ENCODE data around the gene TRERF1. TPM values are rescaled to one million over a fixed set of nuclear protein-coding genes. Genes with fewer than 3 reads are reported as not detected.

Gene TRERF1
- total RNA-seq, 6 experiments from 2014 or later = 0.29 to 1.2 (median 0.60) TPM

GRCh38 chr6:42378125-42378524, 73.6 kb downstream of the TRERF1 start:
- Histone ChIP-seq H3K4me1 (no peaks in the 10 kb centered on the region), H3K4me3 (no peak overlapping the region), H3K36me3 (no peaks in the 10 kb centered on the region), H3K9me3 (no peaks in the 10 kb centered on the region), H3K27me3 (no peaks in the 10 kb centered on the region), H3K27ac (no peak overlapping the region)
- WGBS (ENCODE audit: insufficient coverage, low coverage, low lambda C conversion rate, missing lambda C conversion rate) = 68% methylated on average over 5 of the region's 5 CpGs
- intact Hi-C loops (cut with DNase I) = no loop called here
- TF ChIP-seq POLR2A (IDR thresholded peaks at IDR 0.05) (no peak), CTCF (IDR thresholded peaks at IDR 0.05) (no peak)
- DNase-seq = no peak
- ATAC-seq = no peak

GRCh38 chr6:42375007-42375635, 76.6 kb downstream of the TRERF1 start:
- intact Hi-C loops (cut with DNase I) = no loop called here
- no peaks in the 10 kb centered on the region for H3K9me3 ChIP-seq
- ATAC-seq (no peak), DNase-seq (no peak)
- H3K27ac ChIP-seq = no peak overlapping the region
- WGBS (ENCODE audit: insufficient coverage, low coverage, low lambda C conversion rate, missing lambda C conversion rate) = 75% methylated on average over 6 of the region's 10 CpGs
- H3K36me3 ChIP-seq = no peaks in the 10 kb centered on the region
- H3K4me3 ChIP-seq = no peak overlapping the region
- TF ChIP-seq CTCF (IDR thresholded peaks at IDR 0.05) (no peak), POLR2A (IDR thresholded peaks at IDR 0.05) (no peak)
- no peaks in the 10 kb centered on the region for H3K4me1 ChIP-seq
- no peaks in the 10 kb centered on the region for H3K27me3 ChIP-seq

- TF ChIP-seq CTCF (IDR thresholded peaks at IDR 0.05) = no peak
- TF ChIP-seq POLR2A (IDR thresholded peaks at IDR 0.05) = no peak
- H3K9me3 ChIP-seq = no peaks in the 10 kb centered on the region
- WGBS (ENCODE audit: insufficient coverage, low coverage, low lambda C conversion rate, missing lambda C conversion rate) = 64% methylated on average over 5 of the region's 8 CpGs
- ATAC-seq = peak in 2 of 4 donors; percentile 18 to 21
- intact Hi-C loops (cut with DNase I) = no loop called here
- H3K27ac ChIP-seq = no peak overlapping the region
- H3K27me3 ChIP-seq = no peaks in the 10 kb centered on the region
- H3K4me3 ChIP-seq = no peak overlapping the region
- no peak for DNase-seq
- H3K36me3 ChIP-seq = no peaks in the 10 kb centered on the region
- H3K4me1 ChIP-seq = no peaks in the 10 kb centered on the region
Measured at GRCh38 chr6:42374018-42374669, 77.6 kb downstream of the TRERF1 start.

GRCh38 chr6:42372699-42373098, 79.0 kb downstream of the TRERF1 start:
- WGBS (ENCODE audit: insufficient coverage, low coverage, low lambda C conversion rate, missing lambda C conversion rate) = 66% methylated on average over 3 of the region's 4 CpGs
- DNase-seq (no peak), ATAC-seq (peak in 2 of 4 donors; percentile 17 to 50)
- H3K36me3 ChIP-seq = no peaks in the 10 kb centered on the region
- H3K4me3 ChIP-seq = no peak overlapping the region
- no peaks in the 10 kb centered on the region for H3K4me1 ChIP-seq
- H3K27me3 ChIP-seq = no peaks in the 10 kb centered on the region
- no peaks in the 10 kb centered on the region for H3K9me3 ChIP-seq
- no peak for TF ChIP-seq CTCF (IDR thresholded peaks at IDR 0.05)
- no peak for TF ChIP-seq POLR2A (IDR thresholded peaks at IDR 0.05)
- intact Hi-C loops (cut with DNase I) = no loop called here
- no peak overlapping the region for H3K27ac ChIP-seq
